Activated B cell treated with CpG ODN at 0.5 μM for 24 hours (primary cell): Measurements from ENCODE around the gene NNT. TPM values are rescaled to one million over a fixed set of nuclear protein-coding genes. Genes with fewer than 3 reads are reported as not detected.
"Not testable (repeated sequence)": the region's sequence is repeated elsewhere in the genome, so short reads cannot be mapped to it uniquely, and the experiment has no call there.

ENCODE experiments used
- ATAC-seq: fragments of 200-7000 bp; cut with Tn5 transposase; one replicate; pipeline ENCODE4 v1.10.0; 2021; ENCODE audit warnings: low read depth, mild to moderate bottlenecking, moderate library complexity
- CTCF ChIA-PET: fragments of 350-600 bp; sonication (Branson Sonifier 250); formaldehyde crosslinking; loops from one replicate; lab custom pipeline; 2021; ENCODE audit warnings: antibody characterized with exemption; lab: Charles Lee
- POLR2A ChIA-PET: fragments of 350-600 bp; sonication (Branson Sonifier 250); formaldehyde crosslinking; loops from one replicate; lab custom pipeline; 2021; ENCODE audit warnings: antibody characterized with exemption; lab: Charles Lee
- DNase-seq: peaks from one replicate; pipeline ENCODE4 v3.0.0; 2022
- H3K27ac Mint-ChIP-seq: one replicate; pipeline ENCODE4 v1.8.0; 2020; ENCODE audit warnings: mixed read lengths
- H3K27me3 Mint-ChIP-seq: one replicate; pipeline ENCODE4 v1.8.0; 2021; ENCODE audit warnings: mixed read lengths
- H3K36me3 Mint-ChIP-seq: one replicate; pipeline ENCODE4 v1.8.0; 2021; ENCODE audit warnings: low read depth, mixed read lengths
- H3K4me1 Mint-ChIP-seq: one replicate; pipeline ENCODE4 v1.8.0; 2021; ENCODE audit warnings: mixed read lengths
- H3K4me3 Mint-ChIP-seq: one replicate; pipeline ENCODE4 v1.8.0; 2020; ENCODE audit warnings: mild to moderate bottlenecking, mixed read lengths
- H3K9me3 Mint-ChIP-seq: one replicate; pipeline ENCODE4 v1.8.0; 2020; ENCODE audit warnings: mixed read lengths
- intact Hi-C: fragments of 100-400 bp; cut with micrococcal nuclease; formaldehyde crosslinking; loops from one replicate; pipeline ENCODE4 v1.15.1; 2024
- total RNA-seq: library from RNA; stranded (reverse); gene quantifications from 2 replicates; pipeline ENCODE4 v1.2.3, GENCODE V29; 2022
- TF ChIP-seq, protein P1 (sequence below): fragments of 200-600 bp; IDR thresholded peaks from one replicate; pipeline ENCODE4 v1.8.0; 2022; ENCODE audit warnings: antibody characterized with exemption, mild to moderate bottlenecking

NNT gene
- 59.0 and 63.0 TPM in 2 replicates for total RNA-seq

DNA sequence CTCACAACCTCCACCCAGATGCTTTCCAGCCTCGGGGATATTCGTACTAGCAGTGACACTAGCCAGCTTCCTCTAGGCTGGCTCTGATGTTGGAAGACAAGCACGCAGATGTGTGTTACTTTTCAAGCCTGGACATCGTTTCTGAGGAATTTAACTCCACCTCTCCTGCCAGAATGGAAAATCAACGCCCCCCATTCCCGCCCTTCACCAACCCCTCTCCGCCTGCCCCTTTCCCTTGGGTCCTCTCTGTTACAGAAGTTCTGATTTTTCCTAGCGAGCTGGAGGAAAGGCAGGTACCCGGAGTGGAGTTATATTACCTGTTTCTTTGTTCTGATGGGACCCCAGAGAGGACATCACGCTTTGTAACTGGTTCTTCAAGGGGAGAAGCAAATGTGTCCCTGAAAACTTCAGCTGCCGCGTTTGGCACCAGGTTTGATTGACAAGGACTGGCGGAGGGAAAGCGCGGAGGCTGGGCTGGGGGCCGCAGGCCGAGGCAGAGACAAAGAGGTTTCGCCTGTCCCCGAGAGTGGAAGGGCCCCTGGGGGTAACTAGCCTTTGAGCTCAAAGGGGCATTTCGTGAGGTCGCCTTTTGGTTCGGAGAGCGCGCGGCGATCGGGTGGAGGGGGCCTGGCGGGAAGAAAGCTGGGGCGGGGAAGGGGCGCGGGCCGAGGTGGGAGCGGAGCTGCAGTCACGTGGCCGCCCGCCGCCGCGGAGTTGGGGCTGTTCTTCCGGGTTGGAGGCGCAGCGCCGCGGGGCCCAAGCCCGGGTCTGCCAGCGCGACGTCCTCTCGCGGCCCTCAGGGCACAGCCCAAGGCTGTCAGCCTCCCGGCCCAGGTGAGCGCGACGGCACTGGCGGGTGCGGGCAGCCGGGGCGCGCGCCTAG, at the start of gene NNT:
Gene NNT (plus strand): TSS at position 720 of the 883 bp plus-strand sequence. CDS start 6,016 bp downstream, outside the sequence.
- POLR2A ChIA-PET, result interaction anchor here (0.6 to 3.6 kb wide), 16 partner anchors 9 to 1699 kb away, joined by 3 to 86 read pairs (median 10); partner anchors contain the start of genes C5orf34, HMGCS1, PAIP1 and RIMOC1
- intact Hi-C loops, result loop anchor here (1.0 to 5.0 kb wide), 12 partner anchors 46 to 1698 kb away; partner anchors contain the start of genes C5orf34, HMGCS1, MRPS30 and RIMOC1
- Mint-ChIP-seq H3K36me3 (peaks cover 31% of the 10 kb centered on the region), H3K27ac (peak within 1 kb of the TSS; percentile 93), H3K27me3 (no peaks in the 10 kb centered on the region), H3K4me3 (peak within 1 kb of the TSS; percentile 95), H3K4me1 (peaks cover 42% of the 10 kb centered on the region), H3K9me3 (no peaks in the 10 kb centered on the region)
- DNase-seq, result peak; percentile 76
- TF ChIP-seq, protein P1, sequence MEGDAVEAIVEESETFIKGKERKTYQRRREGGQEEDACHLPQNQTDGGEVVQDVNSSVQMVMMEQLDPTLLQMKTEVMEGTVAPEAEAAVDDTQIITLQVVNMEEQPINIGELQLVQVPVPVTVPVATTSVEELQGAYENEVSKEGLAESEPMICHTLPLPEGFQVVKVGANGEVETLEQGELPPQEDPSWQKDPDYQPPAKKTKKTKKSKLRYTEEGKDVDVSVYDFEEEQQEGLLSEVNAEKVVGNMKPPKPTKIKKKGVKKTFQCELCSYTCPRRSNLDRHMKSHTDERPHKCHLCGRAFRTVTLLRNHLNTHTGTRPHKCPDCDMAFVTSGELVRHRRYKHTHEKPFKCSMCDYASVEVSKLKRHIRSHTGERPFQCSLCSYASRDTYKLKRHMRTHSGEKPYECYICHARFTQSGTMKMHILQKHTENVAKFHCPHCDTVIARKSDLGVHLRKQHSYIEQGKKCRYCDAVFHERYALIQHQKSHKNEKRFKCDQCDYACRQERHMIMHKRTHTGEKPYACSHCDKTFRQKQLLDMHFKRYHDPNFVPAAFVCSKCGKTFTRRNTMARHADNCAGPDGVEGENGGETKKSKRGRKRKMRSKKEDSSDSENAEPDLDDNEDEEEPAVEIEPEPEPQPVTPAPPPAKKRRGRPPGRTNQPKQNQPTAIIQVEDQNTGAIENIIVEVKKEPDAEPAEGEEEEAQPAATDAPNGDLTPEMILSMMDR, result no peak
- CTCF ChIA-PET, result interaction anchor here (0.6 to 3.3 kb wide), 5 partner anchors 28 to 119 kb away, joined by 3 to 11 read pairs (median 3); partner anchors contain the start of genes C5orf34 and TMEM267
- peak; percentile 69 for ATAC-seq

DNA sequence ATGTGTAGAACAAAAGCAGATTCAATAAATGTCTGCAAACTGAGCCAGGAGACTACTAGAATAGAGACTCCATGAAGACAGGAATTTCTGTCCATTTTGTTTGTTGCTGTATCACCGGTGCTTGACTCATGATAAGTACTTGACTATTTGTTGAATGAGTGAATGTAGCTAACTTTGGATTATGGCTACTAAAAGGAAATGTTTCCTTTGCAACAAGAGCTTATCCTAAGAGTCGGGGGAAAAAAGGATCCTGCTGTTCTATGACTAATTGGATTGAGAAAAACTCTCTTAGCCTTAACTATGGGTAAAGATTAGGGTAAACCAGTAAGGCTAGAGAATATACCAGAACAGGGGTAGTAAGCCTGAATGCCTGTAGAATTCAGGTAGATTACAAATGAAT, 49.6 kb upstream of the NNT start:
- POLR2A ChIA-PET, result interaction anchor here (2.0 to 4.4 kb wide), 2 partner anchors 50 to 69 kb away, joined by 10 to 59 read pairs; partner anchors contain the start of genes NNT and TMEM267
- Mint-ChIP-seq H3K27ac (no peak overlapping the region), H3K4me3 (no peak overlapping the region), H3K36me3 (peaks cover 21% of the 10 kb centered on the region), H3K9me3 (no peaks in the 10 kb centered on the region), H3K27me3 (no peaks in the 10 kb centered on the region), H3K4me1 (peaks cover 31% of the 10 kb centered on the region)
- CTCF ChIA-PET, result no interaction called here
- TF ChIP-seq, protein P1, result no peak
- no peak for ATAC-seq
- DNase-seq, result no peak
- intact Hi-C loops, result no loop called here

DNA sequence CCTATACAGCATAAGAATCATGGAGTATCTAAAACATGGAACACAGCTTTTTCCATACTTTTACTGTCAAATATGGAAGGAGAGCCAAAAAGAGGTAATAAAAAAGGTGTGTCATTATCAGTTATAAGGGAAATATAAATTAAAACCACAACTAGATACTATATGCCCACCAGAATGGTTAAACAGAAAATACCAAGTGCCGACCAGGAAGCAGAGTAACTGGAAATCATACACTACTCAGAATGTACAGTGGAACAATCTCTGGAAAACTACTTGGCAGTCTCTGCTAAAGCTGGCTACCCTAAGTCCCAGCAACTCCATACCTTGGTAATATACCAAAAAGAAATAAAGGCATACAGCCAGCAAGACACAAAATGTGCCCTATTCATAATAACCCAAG, 48.5 kb upstream of the NNT start:
- H3K27ac Mint-ChIP-seq, result no peak overlapping the region
- peaks cover 29% of the 10 kb centered on the region for H3K4me1 Mint-ChIP-seq
- intact Hi-C loops, result no loop called here

DNA sequence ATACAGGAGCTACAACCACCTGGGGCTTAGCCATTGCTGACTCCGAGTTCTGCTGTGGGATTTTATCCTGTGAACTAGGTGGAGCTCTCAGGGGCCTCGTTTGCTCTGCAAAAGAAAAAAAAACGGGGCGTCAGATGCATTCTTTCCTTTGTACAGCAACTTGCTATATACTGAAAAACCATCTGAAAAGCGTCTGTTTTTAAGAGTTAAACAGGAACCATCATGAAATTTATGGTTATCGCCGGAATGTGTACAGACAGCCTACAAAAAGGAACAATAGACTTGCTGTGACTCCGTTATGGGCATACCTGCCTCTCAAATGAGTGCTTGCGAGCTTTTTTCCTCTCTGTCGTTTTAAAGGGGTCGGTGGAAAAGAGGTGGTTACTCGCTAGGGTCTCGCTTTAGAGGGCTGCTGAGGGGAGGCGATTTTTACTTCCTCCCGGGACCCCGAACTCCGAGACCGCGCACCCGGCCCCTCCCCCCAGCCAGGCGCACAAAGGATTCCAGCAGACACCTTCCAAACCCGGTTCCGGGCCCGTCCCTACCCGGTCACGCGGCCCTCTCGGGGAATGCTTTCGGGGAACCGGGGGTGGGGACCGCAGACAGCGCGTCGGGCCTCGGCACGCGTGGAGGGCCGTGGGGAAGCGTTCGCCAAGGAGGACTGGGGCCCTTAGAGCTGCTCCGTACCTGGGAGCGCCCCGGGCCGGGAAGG, 46.9 kb upstream of the NNT start:
- peaks cover 8% of the 10 kb centered on the region for H3K36me3 Mint-ChIP-seq
- TF ChIP-seq, protein P1, result no peak
- H3K4me1 Mint-ChIP-seq, result peaks cover 22% of the 10 kb centered on the region
- POLR2A ChIA-PET, result interaction anchor here (0.6 to 4.4 kb wide), 8 partner anchors 41 to 607 kb away, joined by 3 to 59 read pairs (median 7); partner anchors contain the start of genes C5orf34, NNT, TMEM267 and ZNF131
- H3K9me3 Mint-ChIP-seq, result no peaks in the 10 kb centered on the region
- peak overlapping the region; percentile 88 for H3K4me3 Mint-ChIP-seq
- DNase-seq (no peak), ATAC-seq (no peak)
- CTCF ChIA-PET, result interaction anchor here (0.9 to 3.3 kb wide), 3 partner anchors 41 to 73 kb away, joined by 3 to 19 read pairs (median 3); partner anchors contain the start of gene TMEM267
- intact Hi-C loops, result loop anchor here (1.0 to 5.0 kb wide), 10 partner anchors 41 to 1652 kb away; partner anchors contain the start of genes C5orf34, FBXO4, NIM1K and NNT
- H3K27ac Mint-ChIP-seq, result peak overlapping the region; percentile 88
- no peaks in the 10 kb centered on the region for H3K27me3 Mint-ChIP-seq

More for the DNA sequence above, 48.5 kb upstream of the NNT start:
- DNase-seq (no peak), ATAC-seq (no peak)
- no peaks in the 10 kb centered on the region for H3K27me3 Mint-ChIP-seq
- TF ChIP-seq, protein P1, result no peak
- peaks cover 13% of the 10 kb centered on the region for H3K36me3 Mint-ChIP-seq
- ChIA-PET POLR2A (interaction anchor here (2.0 to 4.4 kb wide), 2 partner anchors 49 to 70 kb away, joined by 10 to 59 read pairs; partner anchors contain the start of genes NNT and TMEM267), CTCF (no interaction called here)
- H3K4me3 Mint-ChIP-seq, result no peak overlapping the region
- H3K9me3 Mint-ChIP-seq, result no peaks in the 10 kb centered on the region

DNA sequence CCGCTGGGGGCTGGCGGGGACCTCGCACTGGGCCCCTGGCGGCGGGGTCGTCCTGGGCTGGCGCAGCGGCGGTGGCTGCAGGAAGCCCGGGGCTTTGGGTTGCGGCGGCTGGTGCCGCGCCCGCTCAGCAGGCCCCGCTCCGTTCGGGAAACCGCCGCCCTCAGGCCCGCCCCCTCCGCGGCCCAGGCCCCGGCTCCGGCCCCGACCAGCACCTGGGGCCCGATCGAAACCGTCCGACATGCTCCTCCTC, 46.4 kb upstream of the NNT start:
- ChIA-PET CTCF (interaction anchor here (0.9 to 3.3 kb wide), 3 partner anchors 41 to 74 kb away, joined by 3 to 19 read pairs (median 3); partner anchors contain the start of gene TMEM267), POLR2A (interaction anchor here (0.6 to 4.4 kb wide), 7 partner anchors 41 to 607 kb away, joined by 3 to 59 read pairs (median 9); partner anchors contain the start of genes C5orf34, NNT, TMEM267 and ZNF131)
- intact Hi-C loops, result loop anchor here (1.0 to 5.0 kb wide), 10 partner anchors 41 to 1652 kb away; partner anchors contain the start of genes C5orf34, FBXO4, NIM1K and NNT
- Mint-ChIP-seq H3K4me3 (peak overlapping the region; percentile 89), H3K4me1 (peaks cover 21% of the 10 kb centered on the region)
- not testable (repeated sequence) for H3K27me3 Mint-ChIP-seq, DNase-seq, H3K36me3 Mint-ChIP-seq, H3K27ac Mint-ChIP-seq, ATAC-seq, H3K9me3 Mint-ChIP-seq
